Right lobe of liver (tissue), 6 donors: ENCODE data around the gene SPATA6L. TPM values are rescaled to one million over a fixed set of nuclear protein-coding genes. Genes with fewer than 3 reads are reported as not detected.

Experiments used
- ATAC-seq, 4 donors: fragments of 200-7000 bp; cut with Tn5 transposase; one replicate each; pipeline ENCODE4 v1.9.1; 2020; ENCODE audit warnings: mild to moderate bottlenecking in 4 of 4, moderate library complexity in 4 of 4
- DNase-seq, 3 donors: peaks; one replicate each; pipeline ENCODE4 v3.0.0-alpha.2; 2020
- H3K27ac ChIP-seq, 3 donors: fragments of 200-600 bp; one replicate each; pipeline ENCODE4 v1.8.0; 2022
- H3K27me3 ChIP-seq, 2 donors: fragments of 200-600 bp; one replicate each; pipeline ENCODE4 v1.8.0; 2022
- H3K36me3 ChIP-seq, 4 donors: fragments of 200-600 bp; sonication (generic) in 1 of 4; one replicate each; pipeline versions ENCODE4 v1.5.1 to v1.8.0; 2017 to 2022; ENCODE audit warnings: control low read depth in 1 of 4
- H3K4me1 ChIP-seq, 4 donors: fragments of 200-600 bp; sonication (generic) in 1 of 4; one replicate each; pipeline versions ENCODE4 v1.5.1 to v1.8.0; 2017 to 2022; ENCODE audit warnings: control low read depth in 1 of 4
- H3K4me3 ChIP-seq, 3 donors: fragments of 200-600 bp; one replicate each; pipeline ENCODE4 v1.8.0; 2022
- H3K9me3 ChIP-seq, 4 donors: fragments of 200-600 bp; sonication (generic) in 1 of 4; one replicate each; pipeline versions ENCODE4 v1.5.1 to v1.8.0; 2017 to 2022; ENCODE audit warnings: control low read depth in 1 of 4
- POLR2A ChIP-seq: fragments of 450-650 bp; IDR thresholded peaks from one replicate; pipeline ENCODE4 v1.6.1; 2017; ENCODE audit warnings: antibody characterized with exemption, mild to moderate bottlenecking
- WGBS: methylation state at CpG from one replicate; pipeline ENCODE4 v1.1.6; 2018; ENCODE audit warnings: low coverage, low lambda C conversion rate; ENCODE audit not compliant: insufficient coverage; ENCODE audit errors: missing lambda C conversion rate; 5-methylcytosine and 5-hydroxymethylcytosine counted together
- intact Hi-C, 2 donors: fragments of 100-400 bp; cut with DNase I; formaldehyde crosslinking; loops; one replicate each; pipeline versions ENCODE4 v1.11.2 to v1.14.1; 2022
- total RNA-seq, 6 experiments: library from RNA; depleted of rRNA in 2 of 6; stranded (reverse); fragments of >200 nt in 2 of 6; fragmentation: NEBNext Ultra II Directional in 3 of 6; extraction: Animal tissue kit (Norgen Biotek cat#: 25700) in 3 of 6; gene quantifications; one replicate each; pipeline versions ENCODE4 v1.1.0 to v1.2.4, GENCODE V29; 2016 to 2023
- TF ChIP-seq, protein P1 (sequence below), 4 donors: fragments of 200-600 bp in 3 of 4; fragments of 450-650 bp in 1 of 4; IDR thresholded peaks; one replicate each; pipeline versions ENCODE4 v1.5.1 to v1.8.0; 2016 to 2022; ENCODE audit warnings: antibody characterized with exemption in 4 of 4, mild to moderate bottlenecking in 2 of 4
- donor health status: DM: no; HTN: yes; CAD: no.
- donor health status: DM: no; HTN: no; CAD: no.
- donor health status: DM: no; HTN: no; CAD: no.
- donor health status: DM: no; HTN: yes; CAD: no.
- donor health status: DM: no; HTN: yes; CAD: no.

Gene SPATA6L
- total RNA-seq, 6 experiments from 2014 or later = 3.7 to 18.8 (median 5.0) TPM

DNA sequence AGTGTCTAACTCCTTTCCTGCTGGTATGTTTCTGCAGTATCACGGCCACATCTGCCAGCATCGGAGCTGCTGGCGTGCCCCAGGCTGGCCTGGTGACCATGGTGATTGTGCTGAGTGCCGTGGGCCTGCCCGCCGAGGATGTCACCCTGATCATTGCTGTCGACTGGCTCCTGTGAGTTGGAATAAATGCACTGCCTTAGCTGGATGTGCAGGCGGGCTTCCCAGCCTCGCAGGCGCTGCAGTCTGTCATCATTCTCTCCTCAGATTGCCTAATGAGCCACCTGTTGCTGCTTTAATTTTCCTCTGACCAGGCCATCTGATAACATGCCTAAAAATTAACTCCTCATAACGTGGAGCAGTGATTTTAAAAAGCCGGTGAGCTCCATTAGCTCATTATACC, 83.3 kb downstream of the SPATA6L start:
- TF ChIP-seq, protein P1, sequence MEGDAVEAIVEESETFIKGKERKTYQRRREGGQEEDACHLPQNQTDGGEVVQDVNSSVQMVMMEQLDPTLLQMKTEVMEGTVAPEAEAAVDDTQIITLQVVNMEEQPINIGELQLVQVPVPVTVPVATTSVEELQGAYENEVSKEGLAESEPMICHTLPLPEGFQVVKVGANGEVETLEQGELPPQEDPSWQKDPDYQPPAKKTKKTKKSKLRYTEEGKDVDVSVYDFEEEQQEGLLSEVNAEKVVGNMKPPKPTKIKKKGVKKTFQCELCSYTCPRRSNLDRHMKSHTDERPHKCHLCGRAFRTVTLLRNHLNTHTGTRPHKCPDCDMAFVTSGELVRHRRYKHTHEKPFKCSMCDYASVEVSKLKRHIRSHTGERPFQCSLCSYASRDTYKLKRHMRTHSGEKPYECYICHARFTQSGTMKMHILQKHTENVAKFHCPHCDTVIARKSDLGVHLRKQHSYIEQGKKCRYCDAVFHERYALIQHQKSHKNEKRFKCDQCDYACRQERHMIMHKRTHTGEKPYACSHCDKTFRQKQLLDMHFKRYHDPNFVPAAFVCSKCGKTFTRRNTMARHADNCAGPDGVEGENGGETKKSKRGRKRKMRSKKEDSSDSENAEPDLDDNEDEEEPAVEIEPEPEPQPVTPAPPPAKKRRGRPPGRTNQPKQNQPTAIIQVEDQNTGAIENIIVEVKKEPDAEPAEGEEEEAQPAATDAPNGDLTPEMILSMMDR (IDR thresholded peaks at IDR 0.05) = no peak
- no peak for TF ChIP-seq POLR2A
- Histone ChIP-seq H3K4me3 (no peak overlapping the region), H3K36me3 (peaks cover 0 to 13% (median 0%) of the 10 kb centered on the region in 4 donors), H3K4me1 (peaks cover 0 to 85% (median 33%) of the 10 kb centered on the region in 4 donors), H3K27ac (peak overlapping the region; percentile 72 to 97 (median 94)), H3K27me3 (no peaks in the 10 kb centered on the region), H3K9me3 (no peaks in the 10 kb centered on the region)
- DNase-seq = peak; percentile 30 to 57 (median 56)
- intact Hi-C loops = no loop called here
- peak in 3 of 4 donors; percentile 14 to 35 (median 24) for ATAC-seq
- 39% methylated on average over 7 of the region's 12 CpGs for WGBS

DNA sequence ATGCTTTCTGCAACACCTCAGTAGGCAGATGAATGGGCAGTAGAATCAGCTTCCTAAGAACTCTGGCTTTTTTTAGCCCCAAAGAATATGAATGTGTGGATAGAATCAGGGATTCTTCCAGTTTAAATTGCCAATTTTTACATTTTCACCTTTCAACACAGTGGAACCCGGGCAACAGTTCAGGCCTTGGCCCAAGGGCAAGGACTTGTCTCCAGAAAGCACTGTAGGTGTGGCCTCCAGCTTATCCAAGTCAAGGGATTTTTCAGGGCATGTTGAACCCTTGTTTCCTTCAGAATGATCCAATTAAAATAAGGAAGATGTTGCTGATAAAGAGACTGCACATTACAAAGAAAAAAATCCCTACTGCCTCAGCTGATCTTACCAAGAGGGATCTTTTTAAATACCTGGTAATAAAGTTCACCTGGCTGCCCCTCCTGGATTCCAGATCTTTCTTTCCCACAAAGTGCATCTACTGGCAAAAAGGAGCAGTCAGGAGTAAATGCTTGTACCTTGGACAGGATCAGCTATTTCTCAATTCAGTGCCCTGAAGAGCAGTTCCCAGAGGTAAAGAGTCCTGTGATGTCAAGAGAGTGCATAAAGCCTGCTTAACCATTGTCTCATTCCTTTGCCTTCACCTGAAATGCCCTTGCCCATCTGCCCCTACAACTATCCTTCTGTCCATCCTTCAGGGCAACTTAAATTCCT, 84.3 kb downstream of the SPATA6L start:
- Histone ChIP-seq H3K27me3 (no peaks in the 10 kb centered on the region), H3K4me1 (peaks cover 0 to 85% (median 33%) of the 10 kb centered on the region in 4 donors), H3K36me3 (peaks cover 0 to 14% (median 2%) of the 10 kb centered on the region in 4 donors), H3K27ac (peak overlapping the region; percentile 72 to 97 (median 94)), H3K4me3 (no peak overlapping the region), H3K9me3 (no peaks in the 10 kb centered on the region)
- WGBS = 17% methylated on average over 1 of the region's 1 CpG
- peak; percentile 39 to 65 (median 59) for ATAC-seq
- DNase-seq = peak in 1 of 3 donors; percentile 75
- no peak for TF ChIP-seq POLR2A
- TF ChIP-seq, protein P1 (IDR thresholded peaks at IDR 0.05) = no peak
- intact Hi-C loops = no loop called here

DNA sequence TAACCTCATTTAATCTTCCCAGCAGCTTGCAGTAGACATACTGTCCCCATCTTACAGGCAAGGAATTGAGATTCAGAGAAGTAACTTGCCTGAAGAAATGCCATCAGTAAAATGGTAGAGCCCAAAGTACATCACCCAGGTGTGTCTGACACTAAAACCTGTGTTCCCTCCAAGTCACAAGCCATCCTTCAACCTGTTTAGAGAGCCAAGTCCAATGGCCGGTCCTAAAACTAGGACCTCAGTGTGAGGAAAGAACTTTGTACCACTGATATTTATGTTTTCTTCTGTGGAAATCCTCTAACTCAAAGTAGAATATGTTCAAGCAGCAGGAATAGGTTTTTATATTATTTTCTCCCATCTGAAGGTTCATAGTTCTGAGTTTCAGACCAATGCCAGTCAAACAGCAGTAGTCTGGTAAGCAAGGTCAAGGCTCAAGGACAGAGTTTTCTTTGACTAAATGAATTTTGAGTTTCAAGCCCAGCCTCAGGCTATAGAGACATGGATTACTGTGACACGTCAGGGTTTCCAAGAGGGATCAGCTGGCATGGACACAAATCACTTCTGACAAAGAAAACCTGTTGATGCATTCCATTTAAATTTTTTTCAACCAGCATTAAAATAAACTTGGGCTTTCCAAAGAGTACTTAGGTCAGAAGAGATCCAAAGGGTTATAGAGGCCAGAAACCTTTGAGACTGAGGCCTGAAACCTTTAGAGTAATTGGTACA, 85.1 kb downstream of the SPATA6L start:
- H3K4me3 ChIP-seq = no peak overlapping the region
- 46% methylated on average over 2 of the region's 2 CpGs for WGBS
- peak overlapping the region; percentile 72 to 97 (median 94) for H3K27ac ChIP-seq
- H3K4me1 ChIP-seq = peaks cover 0 to 80% (median 32%) of the 10 kb centered on the region in 4 donors
- peaks cover 0 to 20% (median 3%) of the 10 kb centered on the region in 4 donors for H3K36me3 ChIP-seq
- ATAC-seq (no peak), DNase-seq (no peak)
- H3K9me3 ChIP-seq = no peaks in the 10 kb centered on the region
- intact Hi-C loops = no loop called here
- TF ChIP-seq, protein P1 (IDR thresholded peaks at IDR 0.05) = no peak
- TF ChIP-seq POLR2A = no peak
- H3K27me3 ChIP-seq = no peaks in the 10 kb centered on the region

DNA sequence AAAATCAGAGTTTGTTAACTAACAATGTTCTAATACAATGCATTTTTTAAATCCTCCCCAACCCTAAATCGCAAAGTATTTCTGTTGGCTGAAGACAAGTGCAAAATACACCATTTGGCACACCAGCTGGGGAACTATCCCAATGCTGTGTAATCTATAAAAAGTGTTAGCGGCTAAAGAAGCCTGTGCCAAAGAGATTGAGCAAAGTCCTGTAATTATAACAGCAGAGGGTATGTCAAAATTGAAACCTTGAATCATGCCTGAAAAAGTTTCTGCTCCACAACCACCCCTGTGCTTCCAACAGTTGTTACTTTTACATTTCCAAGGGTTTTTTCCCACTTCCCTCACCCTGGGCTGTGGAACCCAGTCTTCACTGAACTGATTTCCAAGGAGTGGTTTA, 87.3 kb downstream of the SPATA6L start:
- H3K27me3 ChIP-seq = no peaks in the 10 kb centered on the region
- intact Hi-C loops = no loop called here
- H3K36me3 ChIP-seq = peaks cover 0 to 15% (median 3%) of the 10 kb centered on the region in 4 donors
- peak overlapping the region; percentile 74 to 85 (median 81) for H3K27ac ChIP-seq
- no peak overlapping the region for H3K4me3 ChIP-seq
- no peaks in the 10 kb centered on the region for H3K9me3 ChIP-seq
- peak; percentile 40 to 70 (median 56) for ATAC-seq
- WGBS = 32% methylated on average over 2 of the region's 2 CpGs
- peak in 1 of 3 donors; percentile 68 for DNase-seq
- H3K4me1 ChIP-seq = peaks cover 0 to 79% (median 30%) of the 10 kb centered on the region in 4 donors
- TF ChIP-seq, protein P1 (IDR thresholded peaks at IDR 0.05) = no peak
- peak; percentile 25 for TF ChIP-seq POLR2A
